IMR-90 (cell line): ENCODE results near the gene PCSK1N. TPM values are rescaled to one million over a fixed set of nuclear protein-coding genes. Genes with fewer than 3 reads are reported as not detected.

Source experiments
- ATAC-seq: fragments of 200-7000 bp; cut with Tn5 transposase; 2 replicates; pipeline ENCODE4 v1.9.1; 2020; ENCODE audit warnings: low read depth, mild to moderate bottlenecking, moderate library complexity
- BruUV-seq: library from RNA; stranded (reverse); fragments of 400-500 nt; replicated peaks from 2 replicates; lab custom pipeline; 2021; lab: Mats Ljungman, UMichigan
- CTCF ChIA-PET: fragments of 300-600 bp; formaldehyde crosslinking; extraction: SDS; loops from one replicate; lab custom pipeline; 2021; ENCODE audit warnings: antibody characterized with exemption; lab: Yijun Ruan, JAX
- POLR2A ChIA-PET: fragments of 300-600 bp; sonication (Branson Sonifier 250); formaldehyde crosslinking; loops from one replicate; lab custom pipeline; 2022; ENCODE audit warnings: antibody characterized with exemption; ENCODE audit not compliant: unreplicated experiment; lab: Charles Lee
- DNase-seq: peaks from one replicate; pipeline ENCODE4 v3.0.0; 2013
- H2AFZ ChIP-seq: replicated peaks from 2 replicates; pipeline ENCODE3; 2013; ENCODE audit warnings: low read length, mild to moderate bottlenecking; ENCODE audit not compliant: poor library complexity
- H2AK5ac ChIP-seq: 2 replicates; pipeline ENCODE4 v1.6.1; 2013; ENCODE audit warnings: low read depth, low read length, inconsistent platforms
- H2AK9ac ChIP-seq: replicated peaks from 2 replicates; pipeline ENCODE3; 2013; ENCODE audit warnings: mild to moderate bottlenecking, low read depth, low read length, moderate library complexity; ENCODE audit not compliant: poor library complexity
- H2BK120ac ChIP-seq: 2 replicates; pipeline ENCODE4 v1.6.1; 2013; ENCODE audit warnings: low read depth, low read length, inconsistent platforms
- H2BK15ac ChIP-seq: 3 replicates; pipeline ENCODE4 v1.6.1; 2013; ENCODE audit warnings: low read depth, low read length, inconsistent platforms
- H2BK20ac ChIP-seq: 2 replicates; pipeline ENCODE4 v1.6.1; 2013; ENCODE audit warnings: low read depth, mild to moderate bottlenecking, inconsistent platforms, low read length, moderate library complexity
- H2BK5ac ChIP-seq: 2 replicates; pipeline ENCODE4 v1.6.1; 2013; ENCODE audit warnings: mild to moderate bottlenecking, low read depth, low read length, inconsistent platforms; ENCODE audit not compliant: poor library complexity, severe bottlenecking
- H3K14ac ChIP-seq: replicated peaks from 2 replicates; pipeline ENCODE4 v1.6.1; 2013; ENCODE audit warnings: low read depth, low read length, inconsistent platforms
- H3K18ac ChIP-seq: 2 replicates; pipeline ENCODE4 v1.6.1; 2013; ENCODE audit warnings: low read depth, low read length, control low read depth
- H3K23ac ChIP-seq: 2 replicates; pipeline ENCODE4 v1.6.1; 2013; ENCODE audit warnings: low read depth, low read length, inconsistent platforms
- H3K27ac ChIP-seq: 2 replicates; pipeline ENCODE4 v1.5.1; 2013; ENCODE audit warnings: mild to moderate bottlenecking, control low read depth, low read length; ENCODE audit not compliant: insufficient read depth
- H3K27me3 ChIP-seq: 2 replicates; pipeline ENCODE4 v1.6.1; 2013; ENCODE audit warnings: low read length; ENCODE audit not compliant: control insufficient read depth, insufficient read depth
- H3K36me3 ChIP-seq: 2 replicates; pipeline ENCODE4 v1.6.1; 2013; ENCODE audit warnings: low read length, mixed read lengths; ENCODE audit not compliant: control insufficient read depth, insufficient read depth
- H3K4ac ChIP-seq: 2 replicates; pipeline ENCODE4 v1.6.1; 2013; ENCODE audit warnings: low read depth, low read length, inconsistent platforms
- H3K4me1 ChIP-seq: 2 replicates; pipeline ENCODE4 v1.6.1; 2013; ENCODE audit warnings: low read length, mixed read lengths; ENCODE audit not compliant: control insufficient read depth, insufficient read depth
- H3K4me2 ChIP-seq: 2 replicates; pipeline ENCODE4 v1.6.1; 2013; ENCODE audit warnings: low read depth, mild to moderate bottlenecking, control low read depth, low read length, moderate library complexity
- H3K4me3 ChIP-seq: 2 replicates; pipeline ENCODE4 v1.5.1; 2013; ENCODE audit warnings: low read depth, mild to moderate bottlenecking, control low read depth, low read length, moderate library complexity; ENCODE audit not compliant: insufficient read depth
- H3K56ac ChIP-seq: 2 replicates; pipeline ENCODE4 v1.6.1; 2013; ENCODE audit warnings: low read length, inconsistent platforms; ENCODE audit not compliant: insufficient read depth; ENCODE audit errors: extremely low read depth
- H3K79me1 ChIP-seq, 2 experiments: 2 replicates each; pipeline ENCODE4 v1.6.1; 2013; ENCODE audit warnings: low read length in 2 of 2, inconsistent platforms in 1 of 2, low read depth in 1 of 2
- H3K9ac ChIP-seq: 2 replicates; pipeline ENCODE4 v1.6.1; 2013; ENCODE audit warnings: low read depth, low read length, control low read depth
- H3K9me1 ChIP-seq: 2 replicates; pipeline ENCODE4 v1.6.1; 2013; ENCODE audit warnings: low read length, inconsistent platforms; ENCODE audit not compliant: insufficient read depth
- H3K9me3 ChIP-seq: 2 replicates; pipeline ENCODE4 v1.6.1; 2013; ENCODE audit warnings: low read length; ENCODE audit not compliant: control insufficient read depth, insufficient read depth
- H4K20me1 ChIP-seq: 2 replicates; pipeline ENCODE4 v1.6.1; 2013; ENCODE audit warnings: low read length, inconsistent platforms; ENCODE audit not compliant: insufficient read depth
- H4K5ac ChIP-seq: 2 replicates; pipeline ENCODE4 v1.6.1; 2013; ENCODE audit warnings: mild to moderate bottlenecking, low read depth, low read length, control low read depth
- H4K8ac ChIP-seq, 2 experiments: 2 replicates each; pipeline ENCODE4 v1.6.1; 2013; ENCODE audit warnings: low read depth in 2 of 2, low read length in 2 of 2, control low read depth in 1 of 2, inconsistent platforms in 1 of 2
- H4K91ac ChIP-seq: 2 replicates; pipeline ENCODE4 v1.6.1; 2013; ENCODE audit warnings: low read depth, low read length, inconsistent platforms; ENCODE audit not compliant: insufficient read depth
- BHLHE40 ChIP-seq: fragments of 150-350 bp; IDR thresholded peaks from 2 replicates; pipeline ENCODE4 v1.6.1; 2016; ENCODE audit warnings: mild to moderate bottlenecking, low read depth, low read length
- CEBPB ChIP-seq: IDR thresholded peaks from 2 replicates; pipeline ENCODE4 v1.6.1; 2012; ENCODE audit warnings: low read depth, low read length, improper control_type of control experiment
- CHD1 ChIP-seq: IDR thresholded peaks from 2 replicates; pipeline ENCODE4 v1.6.1; 2012; ENCODE audit warnings: low read depth, low read length, improper control_type of control experiment
- FOS ChIP-seq: fragments of 150-350 bp; IDR thresholded peaks from 2 replicates; pipeline ENCODE4 v1.6.1; 2016; ENCODE audit warnings: low read depth, low read length
- MAFK ChIP-seq: IDR thresholded peaks from 2 replicates; pipeline ENCODE4 v1.6.1; 2012; ENCODE audit warnings: low read depth, low read length, improper control_type of control experiment
- MAZ ChIP-seq: IDR thresholded peaks from 2 replicates; pipeline ENCODE4 v1.6.1; 2012; ENCODE audit warnings: low read depth, mild to moderate bottlenecking, low read length, improper control_type of control experiment, moderate library complexity, borderline replicate concordance
- MXI1 ChIP-seq: IDR thresholded peaks from 2 replicates; pipeline ENCODE4 v1.6.1; 2012; ENCODE audit warnings: low read depth, mild to moderate bottlenecking, low read length, moderate library complexity, borderline replicate concordance
- NFE2L2 ChIP-seq: fragments of 150-350 bp; IDR thresholded peaks from 2 replicates; pipeline ENCODE4 v1.6.1; 2016; ENCODE audit warnings: low read depth, mild to moderate bottlenecking, low read length
- POLR2A ChIP-seq: IDR thresholded peaks from 2 replicates; pipeline ENCODE4 v1.6.1; 2012; ENCODE audit warnings: mild to moderate bottlenecking, low read depth, low read length
- RAD21 ChIP-seq: IDR thresholded peaks from 2 replicates; pipeline ENCODE4 v1.6.1; 2012; ENCODE audit warnings: low read length, improper control_type of control experiment
- RCOR1 ChIP-seq: IDR thresholded peaks from 2 replicates; pipeline ENCODE4 v1.6.1; 2012; ENCODE audit warnings: mild to moderate bottlenecking, low read length, improper control_type of control experiment; ENCODE audit not compliant: insufficient replicate concordance
- RFX5 ChIP-seq: IDR thresholded peaks from 2 replicates; pipeline ENCODE4 v1.8.0; 2012; ENCODE audit warnings: low read depth, mild to moderate bottlenecking, low read length, moderate library complexity
- SMC3 ChIP-seq: fragments of 150-350 bp; IDR thresholded peaks from 2 replicates; pipeline ENCODE4 v1.6.1; 2016; ENCODE audit warnings: low read depth, mild to moderate bottlenecking, antibody characterized with exemption, low read length, moderate library complexity
- WGBS, 2 experiments: methylation state at CpG; one replicate each; pipeline versions ENCODE4 v1.1.5 to v1.1.7; 2013; ENCODE audit warnings: missing lambda C conversion rate in 2 of 2; ENCODE audit not compliant: insufficient read length in 1 of 2; ENCODE audit errors: extremely low coverage in 2 of 2; 5-methylcytosine and 5-hydroxymethylcytosine counted together
- dilution Hi-C: fragments of 300-500 bp; cut with HindIII; formaldehyde crosslinking; loops from one replicate; pipeline ENCODE4 v1.14.3; 2018; ENCODE audit warnings: low sequenced_read_pairs; ENCODE audit not compliant: unreplicated experiment
- in situ Hi-C: fragments of 300-500 bp; cut with MboI; formaldehyde crosslinking; loops from 3 replicates; pipeline ENCODE4 v1.14.3; 2019; ENCODE audit warnings: low sequenced_read_pairs, inconsistent platforms, mixed read lengths
- intact Hi-C: fragments of 100-400 bp; cut with micrococcal nuclease; formaldehyde crosslinking; loops from 2 replicates; pipeline ENCODE4 v1.10.0; 2022
- polyA plus RNA-seq, 3 experiments: library from polyadenylated mRNA; depleted of rRNA; stranded (reverse); fragments of >200 nt; gene quantifications; 2 replicates each; pipeline ENCODE4 v1.2.3, GENCODE V29; 2012; ENCODE audit warnings: low replicate concordance in 1 of 3
- total RNA-seq: library from RNA; depleted of rRNA; stranded (reverse); fragments of >200 nt; gene quantifications from 2 replicates; pipeline ENCODE4 v1.2.3, GENCODE V29; 2012
- TF ChIP-seq, protein P1 (sequence below): fragments of 150-350 bp; IDR thresholded peaks from 2 replicates; pipeline ENCODE4 v1.6.1; 2017; ENCODE audit warnings: mild to moderate bottlenecking, antibody characterized with exemption, low read length, low read depth
- TF ChIP-seq, protein P2 (sequence below): fragments of 150-350 bp; IDR thresholded peaks from 2 replicates; pipeline ENCODE4 v1.6.1; 2016; ENCODE audit warnings: low read depth, mild to moderate bottlenecking, low read length, moderate library complexity, borderline replicate concordance
- TF ChIP-seq, protein P3 (sequence below): conservative IDR thresholded peaks from 2 replicates; pipeline ENCODE4 v1.5.1; 2012; ENCODE audit warnings: mild to moderate bottlenecking, low read depth, low read length, improper control_type of control experiment

Gene PCSK1N
- total and polyA plus RNA-seq, 2 of the 4 experiments (the other 2 are of a cell fraction), result 0.12 TPM; not detected in 1

DNA sequence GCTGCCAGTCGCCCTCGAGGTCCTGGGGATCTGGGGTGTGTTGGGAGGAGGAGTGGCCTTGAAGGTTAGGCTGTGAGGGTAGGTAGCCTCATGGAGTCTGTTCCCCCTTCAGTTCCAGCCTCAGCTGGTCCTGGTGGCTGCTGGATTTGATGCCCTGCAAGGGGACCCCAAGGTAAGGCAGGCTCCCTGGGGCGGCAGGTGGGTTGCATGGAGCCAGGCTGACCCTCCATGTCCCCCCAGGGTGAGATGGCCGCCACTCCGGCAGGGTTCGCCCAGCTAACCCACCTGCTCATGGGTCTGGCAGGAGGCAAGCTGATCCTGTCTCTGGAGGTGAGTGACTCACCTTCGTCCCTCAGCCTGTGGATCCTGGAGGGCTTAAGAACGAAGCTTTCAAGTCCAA is 20.7 kb downstream of the PCSK1N start:
- no peaks in the 10 kb centered on the region; the same call in 1 of the 2 replicates for H3K9me3 ChIP-seq
- no peak for TF ChIP-seq MAZ
- no peak for TF ChIP-seq RFX5
- no peak for TF ChIP-seq CHD1
- TF ChIP-seq SMC3, result no peak
- no peak for TF ChIP-seq CEBPB
- no peak for TF ChIP-seq NFE2L2
- no peak for TF ChIP-seq MAFK
- TF ChIP-seq, protein P1, sequence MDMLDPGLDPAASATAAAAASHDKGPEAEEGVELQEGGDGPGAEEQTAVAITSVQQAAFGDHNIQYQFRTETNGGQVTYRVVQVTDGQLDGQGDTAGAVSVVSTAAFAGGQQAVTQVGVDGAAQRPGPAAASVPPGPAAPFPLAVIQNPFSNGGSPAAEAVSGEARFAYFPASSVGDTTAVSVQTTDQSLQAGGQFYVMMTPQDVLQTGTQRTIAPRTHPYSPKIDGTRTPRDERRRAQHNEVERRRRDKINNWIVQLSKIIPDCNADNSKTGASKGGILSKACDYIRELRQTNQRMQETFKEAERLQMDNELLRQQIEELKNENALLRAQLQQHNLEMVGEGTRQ, result no peak
- no peak for TF ChIP-seq FOS
- TF ChIP-seq, protein P2, sequence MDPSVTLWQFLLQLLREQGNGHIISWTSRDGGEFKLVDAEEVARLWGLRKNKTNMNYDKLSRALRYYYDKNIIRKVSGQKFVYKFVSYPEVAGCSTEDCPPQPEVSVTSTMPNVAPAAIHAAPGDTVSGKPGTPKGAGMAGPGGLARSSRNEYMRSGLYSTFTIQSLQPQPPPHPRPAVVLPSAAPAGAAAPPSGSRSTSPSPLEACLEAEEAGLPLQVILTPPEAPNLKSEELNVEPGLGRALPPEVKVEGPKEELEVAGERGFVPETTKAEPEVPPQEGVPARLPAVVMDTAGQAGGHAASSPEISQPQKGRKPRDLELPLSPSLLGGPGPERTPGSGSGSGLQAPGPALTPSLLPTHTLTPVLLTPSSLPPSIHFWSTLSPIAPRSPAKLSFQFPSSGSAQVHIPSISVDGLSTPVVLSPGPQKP, result no peak
- no peak for TF ChIP-seq MXI1
- TF ChIP-seq BHLHE40, result no peak
- TF ChIP-seq POLR2A, result no peak
- no peak for TF ChIP-seq RAD21
- TF ChIP-seq RCOR1, result no peak
- TF ChIP-seq, protein P3, sequence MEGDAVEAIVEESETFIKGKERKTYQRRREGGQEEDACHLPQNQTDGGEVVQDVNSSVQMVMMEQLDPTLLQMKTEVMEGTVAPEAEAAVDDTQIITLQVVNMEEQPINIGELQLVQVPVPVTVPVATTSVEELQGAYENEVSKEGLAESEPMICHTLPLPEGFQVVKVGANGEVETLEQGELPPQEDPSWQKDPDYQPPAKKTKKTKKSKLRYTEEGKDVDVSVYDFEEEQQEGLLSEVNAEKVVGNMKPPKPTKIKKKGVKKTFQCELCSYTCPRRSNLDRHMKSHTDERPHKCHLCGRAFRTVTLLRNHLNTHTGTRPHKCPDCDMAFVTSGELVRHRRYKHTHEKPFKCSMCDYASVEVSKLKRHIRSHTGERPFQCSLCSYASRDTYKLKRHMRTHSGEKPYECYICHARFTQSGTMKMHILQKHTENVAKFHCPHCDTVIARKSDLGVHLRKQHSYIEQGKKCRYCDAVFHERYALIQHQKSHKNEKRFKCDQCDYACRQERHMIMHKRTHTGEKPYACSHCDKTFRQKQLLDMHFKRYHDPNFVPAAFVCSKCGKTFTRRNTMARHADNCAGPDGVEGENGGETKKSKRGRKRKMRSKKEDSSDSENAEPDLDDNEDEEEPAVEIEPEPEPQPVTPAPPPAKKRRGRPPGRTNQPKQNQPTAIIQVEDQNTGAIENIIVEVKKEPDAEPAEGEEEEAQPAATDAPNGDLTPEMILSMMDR, result no peak
- dilution Hi-C loops, result no loop called here
- no peak overlapping the region for H2BK5ac ChIP-seq
- DNase-seq, result no peak
- H2AK9ac ChIP-seq, result no peak overlapping the region
- H3K36me3 ChIP-seq, result peaks cover 16% of the 10 kb centered on the region
- H3K4ac ChIP-seq, result no peak overlapping the region
- H3K4me3 ChIP-seq, result no peak overlapping the region
- no peak overlapping the region for H2BK20ac ChIP-seq
- POLR2A ChIA-PET, result no interaction called here
- no CpG with 5 or more reads among the region's 8 CpGs for WGBS, 2 experiments
- no peaks in the 10 kb centered on the region for H3K27me3 ChIP-seq
- H3K9me1 ChIP-seq, result no peaks in the 10 kb centered on the region
- no peak overlapping the region for H4K5ac ChIP-seq
- CTCF ChIA-PET, result no interaction called here
- H3K56ac ChIP-seq, result no peak overlapping the region
- H3K14ac ChIP-seq, result no peak overlapping the region
- no peaks in the 10 kb centered on the region for H3K79me1 ChIP-seq
- H3K18ac ChIP-seq, result no peak overlapping the region
- H3K4me2 ChIP-seq, result no peak overlapping the region
- ATAC-seq, result no peak
- H3K4me1 ChIP-seq, result no peaks in the 10 kb centered on the region
- no peak overlapping the region for H3K9ac ChIP-seq
- H3K27ac ChIP-seq, result no peak overlapping the region
- no peak overlapping the region for H2AK5ac ChIP-seq
- no peak overlapping the region for H2AFZ ChIP-seq
- H4K91ac ChIP-seq, result no peak overlapping the region
- BruUV-seq, result no TSS peak
- no peak overlapping the region for H2BK15ac ChIP-seq
- in situ Hi-C loops, result no loop called here
- no peak overlapping the region for H4K8ac ChIP-seq
- H4K20me1 ChIP-seq, result no peaks in the 10 kb centered on the region
- H2BK120ac ChIP-seq, result no peak overlapping the region
- intact Hi-C loops, result no loop called here
- no peak overlapping the region for H3K23ac ChIP-seq
